Fibroblast of lung (primary cell): ENCODE data around the gene LCNL1.
"Not testable (repeated sequence)": the region's sequence is repeated elsewhere in the genome, so short reads cannot be mapped to it uniquely, and the experiment has no call there.

ENCODE experiments used
- CTCF ChIP-seq, 2 donors: IDR thresholded peaks in 1 of 2; conservative IDR thresholded peaks in 1 of 2; 1 replicate in 1 of 2; 2 replicates in 1 of 2; pipeline ENCODE4 v1.5.1; 2011 to 2012; ENCODE audit warnings: low read length in 2 of 2, control low read depth in 1 of 2, inconsistent platforms in 1 of 2, low read depth in 1 of 2, mild to moderate bottlenecking in 1 of 2
- EZH2 ChIP-seq: IDR thresholded peaks from 2 replicates; pipeline ENCODE4 v1.5.1; 2012; ENCODE audit warnings: low read length, control low read depth, mild to moderate bottlenecking; ENCODE audit errors: missing control alignments

GRCh38 chr9:137033481-137033880, 50.7 kb downstream of the LCNL1 start:
- not testable (repeated sequence) for TF ChIP-seq CTCF (conservative IDR thresholded peaks at IDR 0.05 in 1 of 2, IDR thresholded peaks at IDR 0.05 in 1 of 2; ENCODE audit: low read depth in 1 of 2, low read length in 2 of 2); EZH2
